Bone marrow (tissue), 2 donors: Measurements from ENCODE around the gene MFSD1.
"Not testable (repeated sequence)": the region's sequence is repeated elsewhere in the genome, so short reads cannot be mapped to it uniquely, and the experiment has no call there.

ENCODE experiments used
- DNase-seq, 2 donors: peaks; one replicate each; lab custom pipeline; 2025; lab: John Stamatoyannopoulos, UW

Gene MFSD1

GRCh38 chr3:158775426-158776410 is 26.1 kb upstream of the MFSD1 start:
- DNase-seq: no peak

DNA sequence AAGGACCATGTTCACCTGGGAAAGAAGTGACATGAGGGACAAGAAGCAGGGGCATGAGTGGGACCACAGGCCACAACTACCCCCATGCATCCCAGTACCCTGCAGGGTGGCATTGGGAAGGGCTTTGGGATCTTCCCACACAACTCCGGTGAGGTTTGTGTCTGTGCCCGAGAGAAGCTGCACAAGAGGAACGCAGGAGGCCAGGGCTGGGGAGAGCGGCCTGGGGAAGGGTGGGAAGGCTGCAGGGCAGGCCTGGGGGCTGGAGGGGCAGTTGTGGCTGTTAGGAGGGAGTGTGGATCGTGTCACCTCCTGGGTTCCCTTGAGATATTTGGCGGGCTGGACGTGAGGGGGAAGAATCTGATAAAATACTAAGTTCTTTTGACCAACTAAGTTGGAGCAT is 25.3 kb upstream of the MFSD1 start:
- DNase-seq: no peak

- DNase-seq: no peak
These were observed 24.5 kb upstream of the MFSD1 start for GRCh38 chr3:158777161-158777873.

DNA sequence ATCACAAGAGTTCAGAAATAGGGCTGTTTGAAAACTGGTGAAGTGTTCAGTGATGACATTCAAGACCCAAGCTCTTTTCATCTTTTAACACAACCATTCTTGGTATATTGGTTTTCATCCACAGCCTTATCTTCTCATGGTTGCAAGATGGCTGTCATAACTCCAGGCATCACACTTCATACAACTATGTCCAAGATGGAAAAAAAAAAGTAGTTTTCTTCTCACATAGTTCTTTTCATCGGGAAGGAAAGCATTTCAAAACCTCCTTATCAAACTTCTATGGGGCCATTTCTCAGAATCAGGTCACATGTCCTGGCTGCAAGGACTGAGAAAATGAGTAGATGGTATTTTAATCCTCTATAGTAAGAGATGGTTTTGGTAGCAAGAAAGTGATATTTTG is 21.1 kb upstream of the MFSD1 start:
- DNase-seq: no peak

DNA sequence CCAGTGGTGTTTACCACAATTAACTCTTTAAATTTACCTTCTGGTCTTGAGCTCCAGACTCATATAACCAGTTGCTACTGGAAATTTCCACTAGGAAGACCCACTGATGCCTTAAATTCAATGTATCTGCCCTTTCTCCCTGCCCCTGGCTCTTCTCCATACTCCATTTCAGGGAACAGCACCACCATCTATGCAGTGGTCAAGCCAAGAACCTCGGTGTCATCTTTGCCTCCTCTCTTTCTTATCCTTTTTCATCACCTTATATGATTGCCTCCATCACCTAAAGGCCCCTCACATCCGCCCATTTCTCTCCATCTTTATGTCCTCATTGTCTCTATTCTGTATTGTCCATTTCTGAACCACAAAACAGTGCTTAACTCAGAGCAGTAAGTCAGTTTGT is 20.7 kb upstream of the MFSD1 start:
- no peak for DNase-seq

DNA sequence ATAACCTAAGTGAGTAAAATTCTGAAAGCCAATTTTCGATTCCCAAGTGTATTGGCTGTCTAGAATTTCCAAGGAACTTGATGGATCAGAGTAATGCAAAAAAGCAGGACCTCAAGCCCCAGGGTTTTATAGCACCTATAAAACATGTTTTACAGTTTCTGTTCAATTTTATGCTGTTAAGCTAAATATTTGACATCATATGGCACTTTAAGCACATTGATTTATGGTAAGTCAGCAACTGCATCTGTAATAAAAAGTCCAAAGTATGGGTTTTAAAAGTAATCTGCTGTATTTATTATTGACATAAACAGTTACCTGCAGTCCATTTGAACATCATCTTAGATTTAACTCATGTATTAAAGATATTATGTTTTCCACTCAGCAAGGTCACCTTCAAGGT is 20.0 kb upstream of the MFSD1 start:
- no peak for DNase-seq

GRCh38 chr3:158782283-158782989 is 19.4 kb upstream of the MFSD1 start:
- no peak for DNase-seq

DNA sequence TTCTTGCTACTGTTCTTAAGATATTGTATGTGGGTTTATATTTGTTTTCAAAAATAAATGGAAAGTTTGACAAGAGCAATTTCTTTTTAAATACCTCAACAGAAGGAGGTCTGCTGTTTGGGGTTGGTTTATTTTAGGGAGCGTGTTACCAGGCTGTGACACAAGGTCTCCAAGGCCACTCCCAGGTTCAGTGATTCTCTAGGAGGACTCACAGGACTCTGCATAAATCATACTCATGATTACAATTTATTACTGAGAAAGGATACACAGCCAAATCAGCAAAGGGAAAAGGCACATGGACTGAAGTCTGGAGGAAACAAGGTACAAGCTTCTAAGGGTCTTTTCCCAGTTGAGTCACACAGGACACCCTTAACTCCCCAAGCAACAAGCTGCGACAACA is 18.8 kb upstream of the MFSD1 start:
- DNase-seq: no peak

GRCh38 chr3:158785972-158786371 is 15.9 kb upstream of the MFSD1 start:
- DNase-seq: no peak

DNA sequence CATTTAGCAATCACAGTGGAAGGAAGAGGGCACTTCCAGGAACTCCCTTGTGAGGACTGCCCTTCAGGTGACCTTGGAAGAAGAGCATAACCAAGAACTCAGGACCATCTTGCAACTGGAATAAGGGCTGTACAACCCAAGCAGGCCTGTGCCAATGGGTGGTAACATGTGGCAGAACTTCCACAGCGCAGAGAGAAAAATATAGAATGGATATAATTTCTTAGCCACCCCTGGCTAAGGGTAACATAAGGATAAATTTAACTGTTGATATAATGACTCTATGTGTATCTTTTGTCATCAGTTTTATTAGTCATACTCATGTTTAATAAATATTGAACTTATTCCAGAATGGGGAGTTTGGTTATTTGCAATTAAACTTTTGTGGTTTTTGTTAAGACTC is 13.4 kb upstream of the MFSD1 start:
- no peak for DNase-seq

DNA sequence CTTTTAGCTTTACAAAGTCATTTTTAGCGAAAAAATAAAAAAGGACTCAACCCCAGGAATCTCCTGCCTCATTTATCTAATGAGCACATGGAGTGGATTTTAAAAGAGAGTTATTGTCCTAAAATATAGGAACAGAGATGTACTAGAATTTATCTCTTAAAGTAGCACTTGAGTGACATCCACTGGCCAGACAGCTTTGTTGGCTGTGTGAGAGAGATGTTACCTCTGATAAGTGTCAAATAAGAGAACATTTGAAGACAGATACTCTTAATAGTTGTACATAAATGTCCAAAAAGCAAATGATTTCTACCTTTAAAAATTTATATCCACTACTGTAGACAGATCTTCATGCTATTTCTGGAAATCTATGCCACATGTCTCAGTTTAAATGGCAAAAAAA is 12.3 kb upstream of the MFSD1 start:
- DNase-seq: peak in 1 of 2 donors; percentile 40

GRCh38 chr3:158790901-158791589 is 10.8 kb upstream of the MFSD1 start:
- DNase-seq: peak in 1 of 2 donors; percentile 71

GRCh38 chr3:158791590-158791920 is 10.3 kb upstream of the MFSD1 start:
- not testable (repeated sequence) for DNase-seq

- DNase-seq: no peak
These were observed 9.1 kb upstream of the MFSD1 start for GRCh38 chr3:158792709-158793108.

- no peak for DNase-seq
These were observed 7.6 kb upstream of the MFSD1 start for GRCh38 chr3:158794206-158794605.

DNA sequence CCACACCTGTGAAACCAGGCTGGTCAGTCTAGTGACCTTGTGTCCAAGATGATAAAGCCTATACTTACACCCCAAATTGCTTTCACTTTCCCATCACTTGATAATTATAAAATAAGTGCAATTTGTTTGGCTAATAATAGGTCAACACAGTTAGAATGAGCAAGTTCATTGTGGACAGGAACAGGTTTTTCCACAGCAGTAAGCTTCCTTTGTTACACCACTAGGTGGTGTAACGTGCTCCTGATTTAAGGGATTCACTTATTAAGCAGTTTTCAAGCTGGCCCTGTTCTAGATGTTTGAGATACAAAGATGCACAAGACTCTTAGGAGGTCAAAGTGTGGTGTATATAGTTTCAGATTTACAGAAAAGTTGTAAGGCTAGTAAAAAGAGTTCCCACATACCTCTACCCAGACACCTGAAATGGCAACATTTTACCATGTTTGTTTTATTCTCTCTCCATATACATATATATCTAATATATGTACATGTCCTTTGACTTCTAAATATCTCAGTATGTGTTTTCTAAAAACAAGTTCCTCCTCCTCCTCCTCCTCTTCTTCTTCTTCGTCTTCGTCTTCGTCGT is 6.8 kb upstream of the MFSD1 start:
- DNase-seq: peak in 1 of 2 donors; percentile 28

- DNase-seq: no peak
These were observed 653 bp upstream of the MFSD1 start for GRCh38 chr3:158801201-158801600.

DNA sequence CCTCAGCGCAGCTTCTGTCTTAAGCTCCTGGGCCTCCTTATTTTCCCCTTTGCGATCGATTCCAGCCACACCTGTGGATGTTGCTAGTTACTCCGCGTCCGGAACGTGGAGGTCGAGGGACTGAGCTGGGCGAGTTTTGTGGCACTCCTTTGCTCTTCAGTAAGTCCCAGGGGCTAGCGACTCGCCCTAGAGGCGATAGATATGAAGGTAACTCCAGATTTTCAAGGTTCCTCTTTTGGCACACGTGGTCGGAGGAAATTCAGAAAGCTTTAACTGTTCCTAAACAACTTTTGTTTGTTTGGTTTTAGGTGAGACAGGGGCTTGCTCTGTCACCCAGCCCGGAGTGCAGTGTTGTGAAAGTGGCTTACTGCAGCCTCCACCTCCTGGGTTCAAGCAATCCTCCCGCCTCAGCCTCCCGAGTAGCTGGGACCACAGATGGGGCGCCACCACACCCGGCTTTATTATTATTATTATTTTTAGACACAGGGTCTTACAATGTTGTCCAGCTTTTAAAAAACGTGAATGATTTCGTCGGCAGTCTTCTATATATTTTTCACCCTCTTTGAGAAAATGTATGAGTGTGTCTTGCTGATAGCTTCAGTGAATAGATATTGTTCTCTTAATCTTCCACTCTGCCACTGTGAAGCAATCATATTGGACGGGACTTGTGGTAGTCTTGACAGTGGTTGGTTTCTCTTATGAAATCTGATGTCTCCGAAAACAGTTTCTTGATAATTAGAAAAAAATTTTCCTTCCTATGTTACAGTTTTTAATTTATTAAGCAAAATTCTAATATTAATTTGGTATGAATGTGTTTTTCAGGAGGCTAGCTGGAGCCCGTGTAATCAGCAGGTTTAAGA is 785 bp downstream of the MFSD1 start:
- peak in 1 of 2 donors; percentile 45 for DNase-seq

DNA sequence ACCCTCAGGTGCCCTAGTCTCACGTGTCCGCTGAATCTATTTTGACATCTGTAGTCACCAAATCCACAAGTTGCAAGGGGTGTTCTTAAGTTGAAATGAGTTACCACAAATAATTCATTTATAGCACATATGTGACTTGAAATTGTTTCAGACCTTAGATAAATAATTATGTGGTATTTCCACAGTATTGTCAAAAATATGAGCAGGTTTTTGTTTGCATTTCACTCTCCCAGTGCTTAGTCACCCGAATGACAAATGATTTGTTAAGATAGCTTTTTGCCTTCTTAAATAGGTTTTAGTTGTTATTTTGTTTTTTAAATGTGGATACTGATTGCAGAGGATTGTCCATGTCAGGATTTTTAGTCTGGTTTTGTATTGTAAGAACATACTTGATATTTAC is 2.6 kb downstream of the MFSD1 start:
- DNase-seq: no peak

GRCh38 chr3:158808697-158809096 is 6.8 kb downstream of the MFSD1 start:
- no peak for DNase-seq

DNA sequence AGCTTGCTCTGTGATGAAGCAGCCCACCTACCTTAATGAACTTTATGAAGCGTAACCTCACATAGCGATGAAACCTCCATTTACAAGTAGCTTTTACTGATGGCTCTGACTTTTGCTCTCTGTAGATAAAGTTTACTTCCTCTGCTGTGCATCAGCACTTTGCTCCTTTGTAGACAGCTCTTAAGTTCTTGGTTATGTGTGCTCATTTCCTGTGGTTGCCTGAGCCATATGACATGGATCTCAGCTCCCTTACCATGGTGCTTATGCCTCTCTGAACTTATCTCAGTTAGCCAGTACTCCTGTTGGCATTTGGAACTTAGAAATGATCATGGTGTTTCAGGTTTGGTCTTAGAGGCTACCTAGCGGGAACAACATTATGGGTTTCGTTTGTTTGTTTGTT is 7.8 kb downstream of the MFSD1 start:
- DNase-seq: peak in 1 of 2 donors; percentile 61
